GM18870 (cell line): ENCODE results near the gene MAT1A.

ENCODE experiments used
- ATAC-seq: cut with Tn5 transposase; IDR thresholded peaks from one replicate; pipeline ENCODE4 v1.9.1; 2021; ENCODE audit warnings: moderate library complexity; ENCODE audit not compliant: unreplicated experiment

MAT1A gene

GRCh38 chr10:80283119-80283518 is 6.3 kb downstream of the MAT1A start:
- ATAC-seq = no peak

- ATAC-seq = no peak
Observed at GRCh38 chr10:80281784-80282765, 7.4 kb downstream of the MAT1A start.

- no peak for ATAC-seq
Observed at GRCh38 chr10:80281292-80281691, 8.2 kb downstream of the MAT1A start.

GRCh38 chr10:80280071-80280800 is 9.2 kb downstream of the MAT1A start:
- ATAC-seq = no peak

- ATAC-seq = no peak
Observed at GRCh38 chr10:80279146-80279545, 10.3 kb downstream of the MAT1A start.

GRCh38 chr10:80278480-80278879 is 11.0 kb downstream of the MAT1A start:
- ATAC-seq = no peak

- no peak for ATAC-seq
Observed at GRCh38 chr10:80277567-80278250, 11.7 kb downstream of the MAT1A start.

GRCh38 chr10:80277016-80277415 is 12.4 kb downstream of the MAT1A start:
- no peak for ATAC-seq

- no peak for ATAC-seq
Observed at GRCh38 chr10:80276335-80276734, 13.1 kb downstream of the MAT1A start.

- ATAC-seq = no peak
Observed at GRCh38 chr10:80275756-80276155, 13.7 kb downstream of the MAT1A start.

GRCh38 chr10:80275135-80275498 is 14.3 kb downstream of the MAT1A start:
- ATAC-seq = no peak

- no peak for ATAC-seq
Observed at GRCh38 chr10:80274396-80275134, 14.9 kb downstream of the MAT1A start.

GRCh38 chr10:80273523-80274170 is 15.8 kb downstream of the MAT1A start:
- ATAC-seq = no peak

GRCh38 chr10:80272793-80273522 is 16.5 kb downstream of the MAT1A start:
- no peak for ATAC-seq

GRCh38 chr10:80271416-80271815 is 18.0 kb downstream of the MAT1A start:
- no peak for ATAC-seq

GRCh38 chr10:80270887-80271286 is 18.6 kb downstream of the MAT1A start:
- no peak for ATAC-seq

- ATAC-seq = no peak
Observed at GRCh38 chr10:80268938-80269588, 20.4 kb downstream of the MAT1A start.

GRCh38 chr10:80268266-80268665 is 21.2 kb downstream of the MAT1A start:
- no peak for ATAC-seq

GRCh38 chr10:80266513-80266863 is 23.0 kb downstream of the MAT1A start:
- no peak for ATAC-seq
